ENCODE data around the gene RGS5. TPM values are rescaled to one million over a fixed set of nuclear protein-coding genes. Genes with fewer than 3 reads are reported as not detected.

RGS5 gene
- polyA plus RNA-seq, 3 donors: 13.7 to 71.5 (median 52.3) TPM

GRCh38 chr1:163188947-163189346, 13.8 kb downstream of the RGS5 start:
- H3K27ac ChIP-seq (ENCODE audit: low read depth, low read length): no peak overlapping the region
- 70 to 83% (median 79%) methylated on average over 3 of the region's 3 CpGs for WGBS, 3 donors

DNA sequence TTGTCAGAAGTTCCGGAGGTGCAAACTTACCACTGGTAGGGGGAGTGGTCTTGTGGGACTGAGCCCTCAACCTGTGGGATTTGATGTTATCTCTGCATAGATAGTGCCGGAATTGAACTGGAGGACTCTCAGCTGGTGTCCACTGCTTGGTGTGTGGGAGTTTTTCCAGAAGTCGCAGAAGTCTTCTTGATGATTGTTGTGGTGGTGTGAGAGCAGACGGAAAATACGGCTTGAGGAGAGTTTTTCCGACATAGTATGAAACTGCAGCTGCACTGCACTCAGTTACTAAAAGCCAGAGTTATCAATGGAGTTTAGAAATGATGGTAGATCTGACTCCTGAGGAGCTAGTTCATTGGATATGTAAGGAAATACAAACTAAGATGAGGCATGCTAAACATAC, 14.9 kb downstream of the RGS5 start:
- WGBS, 3 donors: 86 to 89% (median 89%) methylated on average over 6 of the region's 6 CpGs

DNA sequence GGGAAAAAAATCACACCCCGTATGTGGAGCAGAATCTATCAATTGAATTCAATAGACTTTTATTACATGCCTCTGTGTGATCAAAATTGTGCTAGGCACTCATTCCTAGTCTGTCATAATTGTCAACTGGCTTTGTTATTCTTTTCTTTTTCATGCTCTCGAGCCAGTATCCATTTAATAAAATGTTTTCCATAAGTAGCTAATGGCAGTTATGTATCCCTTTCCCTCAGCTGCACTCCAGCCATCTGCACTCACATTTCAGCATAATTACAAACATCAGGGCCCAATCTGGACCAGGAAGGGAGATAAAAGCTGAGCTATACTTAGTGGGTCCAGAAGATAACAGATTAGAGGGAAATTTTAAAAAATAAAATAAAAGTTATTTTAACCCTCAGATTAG, 15.9 kb downstream of the RGS5 start:
- H3K27ac ChIP-seq (ENCODE audit: low read depth, low read length): no peak overlapping the region
- 82 to 92% (median 83%) methylated on average over 2 of the region's 2 CpGs for WGBS, 3 donors

More for the DNA sequence above, 14.9 kb downstream of the RGS5 start:
- H3K27ac ChIP-seq (ENCODE audit: low read depth, low read length): no peak overlapping the region

GRCh38 chr1:163182330-163182949, 20.3 kb downstream of the RGS5 start:
- WGBS, 3 donors: 63 to 76% (median 71%) methylated on average over 2 of the region's 2 CpGs
- H3K27ac ChIP-seq (ENCODE audit: low read depth, low read length): no peak overlapping the region

DNA sequence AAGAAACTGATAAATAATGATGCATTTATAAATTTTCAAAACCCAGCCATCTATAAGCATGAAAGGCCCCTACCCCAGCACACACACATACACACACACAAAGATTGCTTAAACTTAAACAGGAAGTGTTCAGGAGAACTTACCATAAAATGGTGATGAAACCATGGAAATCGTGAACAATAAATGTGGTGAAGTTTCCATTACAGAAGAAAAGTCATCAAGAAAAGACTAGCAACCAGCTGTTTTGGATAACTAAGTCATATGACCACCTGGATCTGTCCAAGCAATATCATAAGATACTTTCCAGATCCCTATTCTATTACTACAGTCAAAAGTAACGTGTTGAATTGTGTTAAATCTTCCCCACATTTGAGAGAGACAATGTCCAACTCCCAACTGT, 24.1 kb downstream of the RGS5 start:
- no peak overlapping the region for H3K27ac ChIP-seq (ENCODE audit: low read depth, low read length)
- WGBS, 3 donors: 50 to 69% (median 53%) methylated on average over 2 of the region's 2 CpGs

DNA sequence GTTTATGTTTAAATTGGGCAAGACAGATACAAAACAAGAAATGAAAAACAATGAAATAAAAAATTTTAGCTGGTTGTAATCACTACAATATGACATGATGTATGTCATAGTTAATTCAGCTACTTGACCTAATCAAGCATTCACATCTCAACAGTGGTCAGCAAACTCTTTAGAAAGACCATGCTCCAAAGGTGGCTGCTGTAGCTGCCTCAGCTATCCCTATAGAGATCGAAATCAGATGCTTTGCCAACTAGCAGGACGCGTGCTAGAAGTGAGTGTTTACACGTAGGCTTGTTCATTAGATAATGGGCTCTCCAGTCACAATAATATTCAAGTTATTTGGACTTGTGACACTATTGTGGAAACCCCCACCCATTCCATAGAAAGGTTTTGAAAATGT, 25.9 kb downstream of the RGS5 start:
- H3K27ac ChIP-seq (ENCODE audit: low read depth, low read length): no peak overlapping the region

GRCh38 chr1:163174524-163175437, 27.9 kb downstream of the RGS5 start:
- WGBS, 3 donors: 38 to 39% (median 39%) methylated on average over 18 of the region's 18 CpGs
- H3K27ac ChIP-seq (ENCODE audit: low read depth, low read length): no peak overlapping the region

More for the DNA sequence above, 25.9 kb downstream of the RGS5 start:
- WGBS, 3 donors: 59 to 92% (median 90%) methylated on average over 4 of the region's 4 CpGs

DNA sequence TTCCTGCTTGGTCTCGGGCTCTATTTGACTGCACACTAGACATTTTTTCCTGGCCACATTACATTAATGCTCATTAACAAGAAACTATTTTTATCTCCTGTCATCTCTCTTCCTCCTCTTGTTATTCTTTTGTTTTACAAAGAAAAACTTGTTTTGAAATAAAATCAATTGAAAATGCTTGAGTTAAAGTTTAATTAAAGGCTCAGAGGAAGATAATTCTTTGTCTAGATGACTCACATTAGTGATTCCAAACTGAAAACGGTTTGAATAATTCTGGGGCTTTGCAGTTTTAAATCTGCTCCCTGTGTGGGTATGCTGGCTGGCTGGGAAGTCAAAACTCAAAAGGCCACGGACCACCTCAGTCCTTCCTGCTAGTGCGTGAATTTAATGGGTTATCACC, 29.6 kb downstream of the RGS5 start:
- WGBS, 3 donors: 39 to 49% (median 48%) methylated on average over 4 of the region's 4 CpGs
- no peak overlapping the region for H3K27ac ChIP-seq (ENCODE audit: low read depth, low read length)

- WGBS, 3 donors: 61 to 73% (median 65%) methylated on average over 2 of the region's 2 CpGs
- H3K27ac ChIP-seq (ENCODE audit: low read depth, low read length): no peak overlapping the region
Observed at GRCh38 chr1:163172596-163172995, 30.1 kb downstream of the RGS5 start.

- WGBS, 3 donors: 68 to 70% (median 68%) methylated on average over 5 of the region's 5 CpGs
- H3K27ac ChIP-seq (ENCODE audit: low read depth, low read length): peak overlapping the region; percentile 55
Observed at GRCh38 chr1:163171826-163172225, 30.9 kb downstream of the RGS5 start.

DNA sequence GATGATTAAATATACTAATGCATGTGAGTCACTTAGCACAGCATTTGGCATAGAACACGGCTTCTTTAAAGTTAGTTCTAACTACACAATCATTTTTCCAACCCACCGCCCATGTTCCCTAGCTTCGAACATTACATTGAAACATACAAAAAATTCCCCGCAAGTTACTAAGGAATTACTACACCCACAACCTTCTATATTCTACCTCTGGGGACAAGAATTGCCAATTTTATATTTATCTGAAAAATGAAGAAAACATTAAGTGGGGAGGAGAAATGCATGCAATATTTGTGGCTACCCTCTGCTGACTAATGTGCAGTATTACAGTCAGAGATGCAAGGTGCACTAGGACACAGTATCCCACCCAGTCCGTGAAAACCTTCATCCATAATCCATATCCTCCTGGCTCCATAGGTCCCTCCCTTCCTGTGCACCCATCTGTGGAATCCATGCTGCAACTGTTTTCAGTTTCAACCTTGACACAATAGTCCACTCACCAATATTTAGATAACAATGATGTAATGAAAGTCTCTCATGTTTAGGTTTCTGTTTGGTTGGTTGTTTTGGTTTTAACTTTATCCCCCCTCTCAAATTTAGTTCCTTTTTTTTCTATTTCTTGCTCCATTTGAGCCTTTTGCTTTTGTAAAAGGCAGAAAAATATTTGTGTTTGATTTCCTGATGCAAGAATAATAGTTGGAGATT, 31.6 kb downstream of the RGS5 start:
- H3K27ac ChIP-seq (ENCODE audit: low read depth, low read length): no peak overlapping the region
- 67 to 73% (median 73%) methylated on average over 5 of the region's 5 CpGs for WGBS, 3 donors

DNA sequence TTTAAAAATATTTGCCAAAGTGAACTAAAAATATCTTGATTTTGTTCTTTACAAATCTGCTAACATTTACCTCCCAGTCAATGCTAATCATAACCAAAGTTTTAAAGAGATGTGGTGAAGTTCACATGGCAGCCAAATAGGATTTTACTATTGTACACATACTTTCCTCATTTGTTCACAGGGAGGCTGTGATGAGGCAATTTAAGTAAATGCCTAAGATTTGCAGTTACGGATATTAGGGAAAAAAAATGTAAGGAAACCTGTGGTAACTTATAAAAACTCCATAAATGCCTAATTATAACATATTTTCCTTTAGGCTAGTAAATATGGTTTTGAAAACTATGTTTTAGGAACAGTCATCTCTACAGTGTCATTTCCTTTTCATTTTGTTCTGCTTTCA, 32.4 kb downstream of the RGS5 start:
- H3K27ac ChIP-seq (ENCODE audit: low read depth, low read length): no peak overlapping the region
- WGBS, 3 donors: 65 to 88% (median 77%) methylated on average over 1 of the region's 1 CpG

GRCh38 chr1:163169553-163169952, 33.2 kb downstream of the RGS5 start:
- WGBS, 3 donors: 83 to 90% (median 84%) methylated on average over 1 of the region's 1 CpG
- H3K27ac ChIP-seq (ENCODE audit: low read depth, low read length): no peak overlapping the region

DNA sequence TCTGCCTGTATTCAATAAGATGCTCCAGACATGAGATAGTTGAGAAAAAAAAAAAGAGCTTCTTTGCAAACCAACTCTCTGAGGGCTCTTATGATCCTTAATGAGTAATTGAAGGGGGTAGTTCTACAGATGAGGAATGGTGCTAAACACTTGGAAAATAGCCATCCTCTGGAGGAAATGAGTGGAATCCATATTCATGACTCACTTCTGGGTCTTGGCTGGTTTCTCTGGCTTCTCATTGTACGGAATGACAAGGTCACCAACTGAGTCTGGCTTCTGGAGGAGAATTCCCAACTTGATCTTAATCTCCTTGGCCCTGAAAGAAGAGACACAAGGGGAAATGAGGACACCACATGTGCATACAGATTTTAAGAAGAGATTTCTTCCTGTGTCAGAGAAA, 34.7 kb downstream of the RGS5 start:
- WGBS, 3 donors: 26 to 45% (median 44%) methylated on average over 1 of the region's 1 CpG

DNA sequence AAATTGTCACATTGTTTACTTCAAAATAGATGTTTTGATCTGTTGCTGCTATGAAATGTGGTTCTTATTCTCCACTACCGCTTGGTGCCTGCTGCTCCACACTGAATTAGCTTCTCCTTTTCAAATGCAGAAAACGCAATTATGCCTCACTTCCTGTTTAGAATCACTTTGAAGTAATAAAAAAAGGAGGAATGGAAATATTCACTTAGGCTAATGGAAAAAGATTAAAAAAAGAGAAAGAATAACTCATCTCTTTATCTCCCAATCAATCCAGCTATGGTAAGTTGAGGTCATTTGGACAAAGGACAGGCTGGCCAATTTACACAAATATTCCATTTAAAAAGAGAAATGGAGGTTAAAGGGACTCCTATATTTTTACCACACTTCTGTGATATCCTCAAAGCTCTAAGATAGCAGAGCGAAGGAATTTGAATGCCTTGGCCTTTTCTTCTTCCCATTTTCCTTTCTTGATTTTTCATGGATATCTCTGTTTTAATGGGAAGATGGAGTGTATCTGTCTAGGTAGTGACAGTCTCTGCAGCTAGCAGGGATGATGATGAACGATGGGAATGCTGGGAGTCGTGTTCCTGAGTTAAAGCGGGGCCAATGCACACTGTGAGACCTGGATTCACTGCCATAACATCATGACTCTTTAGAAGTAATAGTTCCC, 35.7 kb downstream of the RGS5 start:
- 57 to 77% (median 61%) methylated on average over 6 of the region's 6 CpGs for WGBS, 3 donors
- H3K27ac ChIP-seq (ENCODE audit: low read depth, low read length): no peak overlapping the region

More for the DNA sequence above, 34.7 kb downstream of the RGS5 start:
- H3K27ac ChIP-seq (ENCODE audit: low read depth, low read length): no peak overlapping the region

DNA sequence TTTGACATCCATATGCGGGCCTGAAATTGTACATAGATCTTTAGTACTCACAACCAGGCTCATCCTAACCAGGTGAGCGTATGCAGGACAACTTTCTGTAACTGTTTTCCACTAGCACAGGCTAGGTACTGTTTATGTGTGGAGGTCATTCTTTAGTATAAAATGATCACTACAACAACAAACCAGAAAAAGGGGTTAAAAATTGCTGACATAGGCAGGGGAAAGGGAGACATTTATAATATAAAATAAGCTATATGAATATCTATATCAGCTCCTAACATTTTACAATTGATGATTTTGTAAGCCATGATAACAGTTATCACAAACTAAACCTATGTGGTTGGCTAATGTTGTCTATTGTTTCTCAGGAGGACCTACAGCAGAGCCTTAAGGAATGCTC, 37.6 kb downstream of the RGS5 start:
- 87 to 89% (median 88%) methylated on average over 2 of the region's 2 CpGs for WGBS, 3 donors
- H3K27ac ChIP-seq (ENCODE audit: low read depth, low read length): no peak overlapping the region

DNA sequence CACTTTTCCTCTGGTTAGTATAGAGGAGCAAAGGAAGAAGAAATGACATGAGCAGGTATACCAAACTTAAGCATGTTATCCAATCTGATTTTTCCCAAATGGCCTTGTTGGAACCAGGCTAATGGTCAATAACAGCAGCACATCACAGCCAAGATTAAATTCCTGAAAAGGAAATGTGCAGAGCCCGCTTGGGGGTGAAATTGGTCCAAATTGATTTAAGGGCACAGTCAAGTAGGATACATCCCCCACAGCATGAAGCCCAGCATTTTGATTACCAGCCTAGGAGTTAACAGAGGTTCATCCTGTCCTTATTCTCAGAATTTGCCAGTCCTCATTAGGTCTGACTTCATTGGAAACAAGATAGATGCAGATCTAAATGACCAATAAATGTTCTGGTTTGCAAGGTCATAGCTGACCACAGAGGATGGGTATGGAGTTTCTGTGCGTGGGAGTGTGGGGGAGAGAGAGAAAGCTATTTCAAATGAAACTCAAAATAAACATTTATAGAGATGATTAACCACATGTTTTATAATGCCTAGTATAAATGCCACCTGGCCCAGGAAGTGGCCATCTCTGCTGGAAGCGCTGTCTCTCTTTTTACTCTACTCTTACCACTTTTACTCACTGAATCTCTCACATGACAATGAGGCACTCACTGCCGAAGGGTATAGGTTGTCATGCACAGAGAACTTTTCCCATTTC, 38.7 kb downstream of the RGS5 start:
- H3K27ac ChIP-seq (ENCODE audit: low read depth, low read length): no peak overlapping the region

DNA sequence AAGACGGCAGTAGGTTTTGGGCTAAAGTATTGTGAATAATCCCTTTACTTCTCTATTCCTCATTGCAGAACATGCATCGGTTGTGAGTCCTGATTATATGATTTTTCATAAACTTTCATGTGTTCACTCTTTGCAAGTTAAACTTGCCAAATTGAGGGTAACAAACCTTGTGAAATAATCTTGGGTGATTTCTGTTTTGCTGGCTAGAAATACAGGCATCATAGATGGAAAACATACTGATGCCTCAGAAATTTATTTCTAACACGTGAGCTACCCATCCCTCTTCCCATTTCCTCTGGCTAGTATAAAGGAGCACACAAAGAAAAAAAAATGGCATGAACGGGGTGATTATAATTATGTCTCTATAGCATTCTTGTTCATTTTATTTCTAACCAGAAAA, 39.6 kb downstream of the RGS5 start:
- 49 to 71% (median 64%) methylated on average over 4 of the region's 4 CpGs for WGBS, 3 donors
- no peak overlapping the region for H3K27ac ChIP-seq (ENCODE audit: low read depth, low read length)

More for the DNA sequence above, 38.7 kb downstream of the RGS5 start:
- 75 to 83% (median 76%) methylated on average over 4 of the region's 4 CpGs for WGBS, 3 donors

Measured in adipose tissue (tissue), 3 donors.